HEK293 (cell line): ENCODE measurements around the gene OR1I1.

Source experiments
- GLI4 ChIP-seq: fragments of 450-650 bp; formaldehyde crosslinking; IDR thresholded peaks from 2 replicates; pipeline ENCODE4 v1.5.1; 2016; ENCODE audit warnings: missing biosample characterization, missing genetic modification characterization
- GLIS1 ChIP-seq: fragments of 450-650 bp; formaldehyde crosslinking; IDR thresholded peaks from 2 replicates; pipeline ENCODE4 v1.5.1; 2016; ENCODE audit warnings: missing biosample characterization, missing genetic modification characterization
- IKZF3 ChIP-seq: fragments of 450-650 bp; IDR thresholded peaks from 2 replicates; pipeline ENCODE4 v1.5.0; 2018; ENCODE audit warnings: missing biosample characterization, mild to moderate bottlenecking, missing genetic modification characterization, moderate library complexity
- OVOL3 ChIP-seq: fragments of 450-650 bp; formaldehyde crosslinking; IDR thresholded peaks from 2 replicates; pipeline ENCODE4 v1.5.1; 2016; ENCODE audit warnings: missing biosample characterization, missing genetic modification characterization
- ZBTB20 ChIP-seq: fragments of 450-650 bp; formaldehyde crosslinking; IDR thresholded peaks from 2 replicates; pipeline ENCODE4 v1.5.1; 2016; ENCODE audit warnings: missing biosample characterization, missing genetic modification characterization
- ZNF169 ChIP-seq: fragments of 450-650 bp; formaldehyde crosslinking; IDR thresholded peaks from 2 replicates; pipeline ENCODE4 v1.5.1; 2016; ENCODE audit warnings: missing biosample characterization, missing genetic modification characterization
- ZNF202 ChIP-seq: fragments of 450-650 bp; formaldehyde crosslinking; IDR thresholded peaks from 2 replicates; pipeline ENCODE4 v1.5.1; 2016; ENCODE audit warnings: missing biosample characterization, missing genetic modification characterization, borderline replicate concordance
- ZNF433 ChIP-seq: fragments of 450-650 bp; formaldehyde crosslinking; IDR thresholded peaks from 2 replicates; pipeline ENCODE4 v1.5.1; 2016; ENCODE audit warnings: missing biosample characterization, missing genetic modification characterization, low read depth
- ZNF514 ChIP-seq: fragments of 450-650 bp; formaldehyde crosslinking; IDR thresholded peaks from 2 replicates; pipeline ENCODE4 v1.5.1; 2016; ENCODE audit warnings: missing biosample characterization, missing genetic modification characterization
- ZNF530 ChIP-seq: fragments of 450-650 bp; formaldehyde crosslinking; IDR thresholded peaks from 2 replicates; pipeline ENCODE4 v1.5.1; 2016; ENCODE audit warnings: low read depth, missing biosample characterization, missing genetic modification characterization
- ZNF600 ChIP-seq: fragments of 450-650 bp; formaldehyde crosslinking; IDR thresholded peaks from 2 replicates; pipeline ENCODE4 v1.5.1; 2016; ENCODE audit warnings: missing biosample characterization, missing genetic modification characterization
- ZNF785 ChIP-seq: fragments of 450-650 bp; formaldehyde crosslinking; IDR thresholded peaks from 2 replicates; pipeline ENCODE4 v1.5.1; 2016; ENCODE audit warnings: missing biosample characterization, missing genetic modification characterization
- ZNF830 ChIP-seq: fragments of 450-650 bp; IDR thresholded peaks from 2 replicates; pipeline ENCODE4 v1.5.0; 2018; ENCODE audit warnings: missing biosample characterization, missing genetic modification characterization, low read depth, mild to moderate bottlenecking, moderate library complexity
- ZXDB ChIP-seq: fragments of 450-650 bp; formaldehyde crosslinking; IDR thresholded peaks from 2 replicates; pipeline ENCODE4 v1.5.1; 2016; ENCODE audit warnings: missing biosample characterization, missing genetic modification characterization
- TF ChIP-seq, protein P1 (sequence below): fragments of 450-650 bp; formaldehyde crosslinking; IDR thresholded peaks from 2 replicates; pipeline ENCODE4 v1.5.1; 2016; ENCODE audit warnings: missing biosample characterization, missing genetic modification characterization
- TF ChIP-seq, protein P2 (sequence below): fragments of 450-650 bp; formaldehyde crosslinking; IDR thresholded peaks from 2 replicates; pipeline ENCODE4 v1.5.1; 2017; ENCODE audit warnings: missing biosample characterization, mild to moderate bottlenecking, missing genetic modification characterization, moderate library complexity
- TF ChIP-seq, protein P3 (sequence below): fragments of 450-650 bp; formaldehyde crosslinking; conservative IDR thresholded peaks from 2 replicates; pipeline ENCODE4 v1.5.1; 2016; ENCODE audit warnings: low read depth, missing biosample characterization, missing genetic modification characterization
- TF ChIP-seq, protein P4 (sequence below): fragments of 450-650 bp; formaldehyde crosslinking; IDR thresholded peaks from 2 replicates; pipeline ENCODE4 v1.5.1; 2016; ENCODE audit warnings: missing biosample characterization, missing genetic modification characterization, borderline replicate concordance
- TF ChIP-seq, protein P5 (sequence below): fragments of 450-650 bp; formaldehyde crosslinking; IDR thresholded peaks from 2 replicates; pipeline ENCODE4 v1.5.1; 2016; ENCODE audit warnings: missing biosample characterization, missing genetic modification characterization
- TF ChIP-seq, protein P6 (sequence below): fragments of 450-650 bp; formaldehyde crosslinking; IDR thresholded peaks from 2 replicates; pipeline ENCODE4 v1.5.1; 2017; ENCODE audit warnings: missing biosample characterization, missing genetic modification characterization
- TF ChIP-seq, protein P7 (sequence below): fragments of 450-650 bp; formaldehyde crosslinking; IDR thresholded peaks from 2 replicates; pipeline ENCODE4 v1.5.1; 2016; ENCODE audit warnings: missing biosample characterization, missing genetic modification characterization

The OR1I1 gene

DNA sequence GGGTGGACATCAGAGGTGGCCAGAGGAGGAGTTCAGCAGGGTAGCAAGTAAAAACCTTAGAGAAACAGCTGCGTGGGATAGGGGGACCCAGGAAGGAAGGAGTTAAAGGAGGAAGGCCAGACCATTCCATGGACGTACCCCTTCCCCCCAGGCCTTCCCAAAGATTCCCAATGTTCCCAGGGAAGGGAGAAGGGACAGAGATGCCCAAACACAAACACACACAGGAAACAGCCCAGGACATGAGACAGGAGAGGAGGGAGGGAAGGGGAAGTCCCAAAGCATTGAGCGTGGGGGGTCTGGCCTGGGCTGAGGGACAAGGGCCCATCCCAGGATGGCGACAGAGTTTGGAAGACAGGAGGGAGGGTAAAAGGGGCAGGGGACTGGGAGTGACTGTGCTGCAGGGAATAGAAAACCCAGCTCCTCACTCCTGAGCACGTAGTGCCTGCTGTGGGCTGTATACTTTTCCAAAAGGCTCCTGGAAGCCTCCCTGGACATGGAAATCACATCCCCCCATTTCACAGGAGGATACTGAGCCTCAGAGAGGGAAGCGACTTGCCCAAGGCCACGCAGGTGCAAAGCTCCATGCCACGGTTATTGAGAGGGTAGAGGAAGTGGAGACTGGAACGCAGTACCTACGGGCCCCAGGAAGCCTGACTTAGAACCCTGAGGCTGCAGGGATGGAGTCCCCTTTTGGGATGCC lies 26.3 kb downstream of the OR1I1 start (continued):
- TF ChIP-seq, protein P1, sequence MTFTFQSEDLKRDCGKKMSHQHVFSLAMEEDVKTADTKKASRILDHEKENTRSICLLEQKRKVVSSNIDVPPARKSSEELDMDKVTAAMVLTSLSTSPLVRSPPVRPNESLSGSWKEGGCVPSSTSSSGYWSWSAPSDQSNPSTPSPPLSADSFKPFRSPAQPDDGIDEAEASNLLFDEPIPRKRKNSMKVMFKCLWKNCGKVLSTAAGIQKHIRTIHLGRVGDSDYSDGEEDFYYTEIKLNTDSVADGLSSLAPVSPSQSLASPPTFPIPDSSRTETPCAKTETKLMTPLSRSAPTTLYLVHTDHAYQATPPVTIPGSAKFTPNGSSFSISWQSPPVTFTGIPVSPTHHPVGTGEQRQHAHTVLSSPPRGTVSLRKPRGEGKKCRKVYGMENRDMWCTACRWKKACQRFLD (tag by site-specific recombination), result no peak
- no peak for TF ChIP-seq ZNF514 (tag by site-specific recombination)
- no peak for TF ChIP-seq ZNF785 (tag by site-specific recombination)
- TF ChIP-seq ZNF202 (tag by site-specific recombination), result no peak
- TF ChIP-seq, protein P2, sequence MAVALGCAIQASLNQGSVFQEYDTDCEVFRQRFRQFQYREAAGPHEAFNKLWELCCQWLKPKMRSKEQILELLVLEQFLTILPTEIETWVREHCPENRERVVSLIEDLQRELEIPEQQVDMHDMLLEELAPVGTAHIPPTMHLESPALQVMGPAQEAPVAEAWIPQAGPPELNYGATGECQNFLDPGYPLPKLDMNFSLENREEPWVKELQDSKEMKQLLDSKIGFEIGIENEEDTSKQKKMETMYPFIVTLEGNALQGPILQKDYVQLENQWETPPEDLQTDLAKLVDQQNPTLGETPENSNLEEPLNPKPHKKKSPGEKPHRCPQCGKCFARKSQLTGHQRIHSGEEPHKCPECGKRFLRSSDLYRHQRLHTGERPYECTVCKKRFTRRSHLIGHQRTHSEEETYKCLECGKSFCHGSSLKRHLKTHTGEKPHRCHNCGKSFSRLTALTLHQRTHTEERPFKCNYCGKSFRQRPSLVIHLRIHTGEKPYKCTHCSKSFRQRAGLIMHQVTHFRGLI, result no peak
- TF ChIP-seq, protein P3, sequence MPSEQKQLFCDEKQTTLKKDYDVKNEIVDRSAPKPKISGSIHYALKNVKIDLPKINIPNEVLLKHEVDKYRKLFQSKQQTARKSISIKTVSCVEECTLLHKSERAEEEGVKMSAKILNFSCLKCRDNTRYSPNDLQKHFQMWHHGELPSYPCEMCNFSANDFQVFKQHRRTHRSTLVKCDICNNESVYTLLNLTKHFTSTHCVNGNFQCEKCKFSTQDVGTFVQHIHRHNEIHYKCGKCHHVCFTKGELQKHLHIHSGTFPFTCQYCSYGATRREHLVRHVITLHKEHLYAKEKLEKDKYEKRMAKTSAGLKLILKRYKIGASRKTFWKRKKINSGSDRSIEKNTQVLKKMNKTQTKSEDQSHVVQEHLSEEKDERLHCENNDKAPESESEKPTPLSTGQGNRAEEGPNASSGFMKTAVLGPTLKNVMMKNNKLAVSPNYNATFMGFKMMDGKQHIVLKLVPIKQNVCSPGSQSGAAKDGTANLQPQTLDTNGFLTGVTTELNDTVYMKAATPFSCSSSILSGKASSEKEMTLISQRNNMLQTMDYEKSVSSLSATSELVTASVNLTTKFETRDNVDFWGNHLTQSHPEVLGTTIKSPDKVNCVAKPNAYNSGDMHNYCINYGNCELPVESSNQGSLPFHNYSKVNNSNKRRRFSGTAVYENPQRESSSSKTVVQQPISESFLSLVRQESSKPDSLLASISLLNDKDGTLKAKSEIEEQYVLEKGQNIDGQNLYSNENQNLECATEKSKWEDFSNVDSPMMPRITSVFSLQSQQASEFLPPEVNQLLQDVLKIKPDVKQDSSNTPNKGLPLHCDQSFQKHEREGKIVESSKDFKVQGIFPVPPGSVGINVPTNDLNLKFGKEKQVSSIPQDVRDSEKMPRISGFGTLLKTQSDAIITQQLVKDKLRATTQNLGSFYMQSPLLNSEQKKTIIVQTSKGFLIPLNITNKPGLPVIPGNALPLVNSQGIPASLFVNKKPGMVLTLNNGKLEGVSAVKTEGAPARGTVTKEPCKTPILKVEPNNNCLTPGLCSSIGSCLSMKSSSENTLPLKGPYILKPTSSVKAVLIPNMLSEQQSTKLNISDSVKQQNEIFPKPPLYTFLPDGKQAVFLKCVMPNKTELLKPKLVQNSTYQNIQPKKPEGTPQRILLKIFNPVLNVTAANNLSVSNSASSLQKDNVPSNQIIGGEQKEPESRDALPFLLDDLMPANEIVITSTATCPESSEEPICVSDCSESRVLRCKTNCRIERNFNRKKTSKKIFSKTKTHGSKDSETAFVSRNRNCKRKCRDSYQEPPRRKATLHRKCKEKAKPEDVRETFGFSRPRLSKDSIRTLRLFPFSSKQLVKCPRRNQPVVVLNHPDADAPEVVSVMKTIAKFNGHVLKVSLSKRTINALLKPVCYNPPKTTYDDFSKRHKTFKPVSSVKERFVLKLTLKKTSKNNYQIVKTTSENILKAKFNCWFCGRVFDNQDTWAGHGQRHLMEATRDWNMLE (tag by site-specific recombination), result no peak
- no peak for TF ChIP-seq GLI4
- no peak for TF ChIP-seq ZBTB20
- TF ChIP-seq, protein P4, sequence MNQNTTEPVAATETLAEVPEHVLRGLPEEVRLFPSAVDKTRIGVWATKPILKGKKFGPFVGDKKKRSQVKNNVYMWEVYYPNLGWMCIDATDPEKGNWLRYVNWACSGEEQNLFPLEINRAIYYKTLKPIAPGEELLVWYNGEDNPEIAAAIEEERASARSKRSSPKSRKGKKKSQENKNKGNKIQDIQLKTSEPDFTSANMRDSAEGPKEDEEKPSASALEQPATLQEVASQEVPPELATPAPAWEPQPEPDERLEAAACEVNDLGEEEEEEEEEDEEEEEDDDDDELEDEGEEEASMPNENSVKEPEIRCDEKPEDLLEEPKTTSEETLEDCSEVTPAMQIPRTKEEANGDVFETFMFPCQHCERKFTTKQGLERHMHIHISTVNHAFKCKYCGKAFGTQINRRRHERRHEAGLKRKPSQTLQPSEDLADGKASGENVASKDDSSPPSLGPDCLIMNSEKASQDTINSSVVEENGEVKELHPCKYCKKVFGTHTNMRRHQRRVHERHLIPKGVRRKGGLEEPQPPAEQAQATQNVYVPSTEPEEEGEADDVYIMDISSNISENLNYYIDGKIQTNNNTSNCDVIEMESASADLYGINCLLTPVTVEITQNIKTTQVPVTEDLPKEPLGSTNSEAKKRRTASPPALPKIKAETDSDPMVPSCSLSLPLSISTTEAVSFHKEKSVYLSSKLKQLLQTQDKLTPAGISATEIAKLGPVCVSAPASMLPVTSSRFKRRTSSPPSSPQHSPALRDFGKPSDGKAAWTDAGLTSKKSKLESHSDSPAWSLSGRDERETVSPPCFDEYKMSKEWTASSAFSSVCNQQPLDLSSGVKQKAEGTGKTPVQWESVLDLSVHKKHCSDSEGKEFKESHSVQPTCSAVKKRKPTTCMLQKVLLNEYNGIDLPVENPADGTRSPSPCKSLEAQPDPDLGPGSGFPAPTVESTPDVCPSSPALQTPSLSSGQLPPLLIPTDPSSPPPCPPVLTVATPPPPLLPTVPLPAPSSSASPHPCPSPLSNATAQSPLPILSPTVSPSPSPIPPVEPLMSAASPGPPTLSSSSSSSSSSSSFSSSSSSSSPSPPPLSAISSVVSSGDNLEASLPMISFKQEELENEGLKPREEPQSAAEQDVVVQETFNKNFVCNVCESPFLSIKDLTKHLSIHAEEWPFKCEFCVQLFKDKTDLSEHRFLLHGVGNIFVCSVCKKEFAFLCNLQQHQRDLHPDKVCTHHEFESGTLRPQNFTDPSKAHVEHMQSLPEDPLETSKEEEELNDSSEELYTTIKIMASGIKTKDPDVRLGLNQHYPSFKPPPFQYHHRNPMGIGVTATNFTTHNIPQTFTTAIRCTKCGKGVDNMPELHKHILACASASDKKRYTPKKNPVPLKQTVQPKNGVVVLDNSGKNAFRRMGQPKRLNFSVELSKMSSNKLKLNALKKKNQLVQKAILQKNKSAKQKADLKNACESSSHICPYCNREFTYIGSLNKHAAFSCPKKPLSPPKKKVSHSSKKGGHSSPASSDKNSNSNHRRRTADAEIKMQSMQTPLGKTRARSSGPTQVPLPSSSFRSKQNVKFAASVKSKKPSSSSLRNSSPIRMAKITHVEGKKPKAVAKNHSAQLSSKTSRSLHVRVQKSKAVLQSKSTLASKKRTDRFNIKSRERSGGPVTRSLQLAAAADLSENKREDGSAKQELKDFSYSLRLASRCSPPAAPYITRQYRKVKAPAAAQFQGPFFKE (tag by site-specific recombination), result no peak
- TF ChIP-seq ZNF433 (tag by site-specific recombination), result no peak
- no peak for TF ChIP-seq ZNF600
- no peak for TF ChIP-seq ZNF530
- TF ChIP-seq GLIS1 (tag by site-specific recombination), result no peak
- no peak for TF ChIP-seq ZNF830 (tag by site-specific recombination)
- TF ChIP-seq OVOL3, result no peak
- TF ChIP-seq, protein P5, sequence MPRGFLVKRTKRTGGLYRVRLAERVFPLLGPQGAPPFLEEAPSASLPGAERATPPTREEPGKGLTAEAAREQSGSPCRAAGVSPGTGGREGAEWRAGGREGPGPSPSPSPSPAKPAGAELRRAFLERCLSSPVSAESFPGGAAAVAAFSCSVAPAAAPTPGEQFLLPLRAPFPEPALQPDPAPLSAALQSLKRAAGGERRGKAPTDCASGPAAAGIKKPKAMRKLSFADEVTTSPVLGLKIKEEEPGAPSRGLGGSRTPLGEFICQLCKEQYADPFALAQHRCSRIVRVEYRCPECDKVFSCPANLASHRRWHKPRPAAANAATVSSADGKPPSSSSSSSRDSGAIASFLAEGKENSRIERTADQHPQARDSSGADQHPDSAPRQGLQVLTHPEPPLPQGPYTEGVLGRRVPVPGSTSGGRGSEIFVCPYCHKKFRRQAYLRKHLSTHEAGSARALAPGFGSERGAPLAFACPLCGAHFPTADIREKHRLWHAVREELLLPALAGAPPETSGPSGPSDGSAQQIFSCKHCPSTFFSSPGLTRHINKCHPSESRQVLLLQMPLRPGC (tag by site-specific recombination), result no peak
- TF ChIP-seq, protein P6, sequence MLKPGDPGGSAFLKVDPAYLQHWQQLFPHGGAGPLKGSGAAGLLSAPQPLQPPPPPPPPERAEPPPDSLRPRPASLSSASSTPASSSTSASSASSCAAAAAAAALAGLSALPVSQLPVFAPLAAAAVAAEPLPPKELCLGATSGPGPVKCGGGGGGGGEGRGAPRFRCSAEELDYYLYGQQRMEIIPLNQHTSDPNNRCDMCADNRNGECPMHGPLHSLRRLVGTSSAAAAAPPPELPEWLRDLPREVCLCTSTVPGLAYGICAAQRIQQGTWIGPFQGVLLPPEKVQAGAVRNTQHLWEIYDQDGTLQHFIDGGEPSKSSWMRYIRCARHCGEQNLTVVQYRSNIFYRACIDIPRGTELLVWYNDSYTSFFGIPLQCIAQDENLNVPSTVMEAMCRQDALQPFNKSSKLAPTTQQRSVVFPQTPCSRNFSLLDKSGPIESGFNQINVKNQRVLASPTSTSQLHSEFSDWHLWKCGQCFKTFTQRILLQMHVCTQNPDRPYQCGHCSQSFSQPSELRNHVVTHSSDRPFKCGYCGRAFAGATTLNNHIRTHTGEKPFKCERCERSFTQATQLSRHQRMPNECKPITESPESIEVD, result no peak
- TF ChIP-seq ZNF169 (tag by site-specific recombination), result no peak
- TF ChIP-seq IKZF3, result peak; percentile 60; the same call in 1 of the 2 replicates
- TF ChIP-seq, protein P7, sequence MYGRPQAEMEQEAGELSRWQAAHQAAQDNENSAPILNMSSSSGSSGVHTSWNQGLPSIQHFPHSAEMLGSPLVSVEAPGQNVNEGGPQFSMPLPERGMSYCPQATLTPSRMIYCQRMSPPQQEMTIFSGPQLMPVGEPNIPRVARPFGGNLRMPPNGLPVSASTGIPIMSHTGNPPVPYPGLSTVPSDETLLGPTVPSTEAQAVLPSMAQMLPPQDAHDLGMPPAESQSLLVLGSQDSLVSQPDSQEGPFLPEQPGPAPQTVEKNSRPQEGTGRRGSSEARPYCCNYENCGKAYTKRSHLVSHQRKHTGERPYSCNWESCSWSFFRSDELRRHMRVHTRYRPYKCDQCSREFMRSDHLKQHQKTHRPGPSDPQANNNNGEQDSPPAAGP (tag by site-specific recombination), result peak; percentile 33; the same call in 1 of the 2 replicates
- TF ChIP-seq ZXDB, result no peak
